ENCODE results near the gene PKHD1. TPM values are rescaled to one million over a fixed set of nuclear protein-coding genes. Genes with fewer than 3 reads are reported as not detected.

PKHD1 gene
- total RNA-seq, 1 donor from 2014 or later, result 1.7 TPM

DNA sequence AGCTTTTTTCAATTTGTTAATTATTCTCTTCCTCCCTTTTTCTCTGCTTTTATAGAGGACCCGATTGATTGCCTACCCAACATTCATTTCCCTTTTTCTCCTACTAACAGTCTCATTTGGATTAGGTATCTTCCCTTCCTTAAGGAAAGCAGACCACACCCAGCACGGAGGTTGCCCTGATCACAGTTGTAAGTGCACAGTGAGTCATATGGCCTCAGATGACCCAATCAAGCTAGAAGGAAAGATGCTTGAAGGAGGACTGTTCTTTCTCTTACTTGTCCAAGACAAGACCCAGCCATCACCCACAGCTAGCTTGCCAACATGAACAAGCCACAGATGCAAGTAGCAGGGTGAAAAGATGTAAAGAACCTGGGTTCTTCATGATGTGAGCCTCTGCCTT is 518.6 kb downstream of the PKHD1 start:
- no peak for DNase-seq (ENCODE audit: low spot score)

DNA sequence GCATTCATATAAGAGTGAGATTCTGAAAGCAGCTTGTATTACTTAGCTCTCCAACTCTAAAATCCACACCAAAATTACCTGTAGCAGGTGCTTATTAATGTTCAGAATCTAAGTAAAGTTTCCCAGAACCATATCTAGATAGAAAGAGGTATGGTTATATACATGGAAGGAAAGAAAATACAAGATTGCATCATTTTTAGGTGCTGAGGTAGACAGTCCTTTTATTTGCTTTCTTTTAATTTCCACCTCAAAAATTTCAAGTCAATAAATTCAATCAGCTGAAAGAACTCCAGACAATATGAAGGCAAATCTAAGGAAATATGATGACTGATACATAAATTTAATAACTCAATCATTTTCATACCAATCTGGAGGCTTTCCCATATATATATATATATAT is 521.9 kb downstream of the PKHD1 start:
- DNase-seq (ENCODE audit: low spot score), result no peak

Other genes starting within 250 kb of the PKHD1 start
- 2.4 TPM for gene IL17A, start 98.8 kb upstream of the PKHD1 start, total RNA-seq (ENCODE audit: insufficient read depth, low replicate concordance)
- not detected for gene IL17F, start 156.9 kb upstream of the PKHD1 start, total RNA-seq (ENCODE audit: insufficient read depth, low replicate concordance)
- gene MCM3, start 197.1 kb upstream of the PKHD1 start, total RNA-seq (ENCODE audit: insufficient read depth, low replicate concordance), result 24.8 TPM